HG02678 (cell line): ENCODE data around the gene NR1D1.

ENCODE experiments used
- ATAC-seq: cut with Tn5 transposase; IDR thresholded peaks from one replicate; pipeline ENCODE4 v1.9.1; 2021; ENCODE audit warnings: mild to moderate bottlenecking, moderate library complexity; ENCODE audit not compliant: unreplicated experiment

The NR1D1 gene

GRCh38 chr17:40076591-40076990 lies 23.8 kb downstream of the NR1D1 start:
- ATAC-seq, result no peak

DNA sequence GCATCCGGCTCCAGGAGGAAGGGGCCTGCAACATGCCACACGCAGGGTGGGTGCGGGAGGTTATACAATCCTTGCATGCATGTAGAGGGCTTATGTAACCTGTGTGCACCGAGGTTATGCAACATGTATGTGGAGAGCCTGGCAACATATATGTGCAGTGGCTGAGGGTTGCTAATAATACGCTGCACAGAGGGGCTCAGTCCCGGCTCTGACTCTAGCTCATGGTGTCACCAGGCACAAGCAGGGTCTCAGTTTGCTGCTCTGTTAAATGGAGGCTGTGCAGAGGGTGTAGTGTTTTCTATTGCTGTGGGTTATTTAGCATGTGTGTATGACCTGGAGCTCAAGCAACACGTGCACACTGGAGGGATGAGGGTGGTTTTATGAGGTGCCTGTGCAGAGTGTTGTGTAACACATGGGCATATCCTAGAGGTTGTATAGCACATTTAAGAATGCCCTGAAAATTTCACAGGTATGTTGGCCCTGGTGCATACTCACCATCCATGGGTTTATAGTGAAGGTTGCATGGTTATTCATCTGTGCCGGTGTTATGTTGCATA lies 24.4 kb downstream of the NR1D1 start:
- no peak for ATAC-seq

- ATAC-seq, result no peak
Observed at GRCh38 chr17:40075201-40075941, 25.0 kb downstream of the NR1D1 start.

GRCh38 chr17:40074871-40075200 lies 25.6 kb downstream of the NR1D1 start:
- ATAC-seq, result no peak

GRCh38 chr17:40074175-40074512 lies 26.2 kb downstream of the NR1D1 start:
- no peak for ATAC-seq

- ATAC-seq, result no peak
Observed at GRCh38 chr17:40073454-40074174, 26.8 kb downstream of the NR1D1 start.

GRCh38 chr17:40072735-40073346 lies 27.5 kb downstream of the NR1D1 start:
- no peak for ATAC-seq

GRCh38 chr17:40072040-40072734 lies 28.2 kb downstream of the NR1D1 start:
- no peak for ATAC-seq

- no peak for ATAC-seq
Observed at GRCh38 chr17:40071313-40072039, 28.9 kb downstream of the NR1D1 start.

- ATAC-seq, result no peak
Observed at GRCh38 chr17:40070709-40071312, 29.6 kb downstream of the NR1D1 start.

DNA sequence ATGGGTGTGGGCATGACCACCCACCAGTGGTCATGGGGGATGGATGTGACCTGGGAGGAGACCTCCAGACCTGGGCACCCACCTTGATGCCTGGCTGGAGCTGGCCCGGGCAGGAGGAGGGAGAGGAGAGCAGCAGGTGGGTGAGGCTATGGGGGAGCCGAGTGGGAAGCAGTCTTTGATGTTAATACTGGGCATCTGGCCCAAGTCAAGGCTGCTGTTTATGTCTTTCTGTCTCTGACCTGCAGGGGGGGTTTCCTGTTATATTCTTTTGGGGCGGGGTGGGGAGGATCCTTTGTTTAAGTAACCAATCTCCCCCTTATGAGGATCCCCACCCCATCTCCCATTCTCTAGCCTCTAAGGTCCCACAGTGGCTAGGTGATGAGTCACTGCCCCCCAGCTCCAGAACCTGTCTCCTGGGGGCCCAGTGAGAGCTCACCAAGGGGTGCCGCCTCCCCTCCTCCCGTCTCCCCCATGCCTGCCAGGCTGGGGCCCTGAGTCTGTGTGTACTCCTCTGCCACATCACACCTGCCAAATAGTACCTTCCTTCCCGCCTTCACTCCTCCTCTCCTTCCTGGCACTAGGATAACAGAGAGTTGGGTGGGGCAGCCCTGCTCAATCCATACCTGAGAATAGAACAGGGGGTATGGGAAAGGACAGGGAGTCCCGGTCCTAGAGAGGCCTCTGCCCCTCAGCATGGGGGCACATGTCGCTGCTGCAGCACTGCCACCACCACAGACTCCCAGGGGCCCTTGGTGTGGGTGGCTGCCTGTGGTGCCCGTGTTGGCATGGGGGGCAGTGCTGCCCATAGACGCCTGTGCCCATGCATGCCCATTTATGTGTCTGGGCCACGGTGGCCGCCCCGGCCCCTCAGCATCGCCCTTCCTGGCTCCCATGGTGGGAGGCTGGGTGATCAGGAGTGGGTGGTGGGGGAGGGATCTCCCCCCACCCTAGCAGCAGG lies 30.4 kb downstream of the NR1D1 start:
- ATAC-seq, result no peak

DNA sequence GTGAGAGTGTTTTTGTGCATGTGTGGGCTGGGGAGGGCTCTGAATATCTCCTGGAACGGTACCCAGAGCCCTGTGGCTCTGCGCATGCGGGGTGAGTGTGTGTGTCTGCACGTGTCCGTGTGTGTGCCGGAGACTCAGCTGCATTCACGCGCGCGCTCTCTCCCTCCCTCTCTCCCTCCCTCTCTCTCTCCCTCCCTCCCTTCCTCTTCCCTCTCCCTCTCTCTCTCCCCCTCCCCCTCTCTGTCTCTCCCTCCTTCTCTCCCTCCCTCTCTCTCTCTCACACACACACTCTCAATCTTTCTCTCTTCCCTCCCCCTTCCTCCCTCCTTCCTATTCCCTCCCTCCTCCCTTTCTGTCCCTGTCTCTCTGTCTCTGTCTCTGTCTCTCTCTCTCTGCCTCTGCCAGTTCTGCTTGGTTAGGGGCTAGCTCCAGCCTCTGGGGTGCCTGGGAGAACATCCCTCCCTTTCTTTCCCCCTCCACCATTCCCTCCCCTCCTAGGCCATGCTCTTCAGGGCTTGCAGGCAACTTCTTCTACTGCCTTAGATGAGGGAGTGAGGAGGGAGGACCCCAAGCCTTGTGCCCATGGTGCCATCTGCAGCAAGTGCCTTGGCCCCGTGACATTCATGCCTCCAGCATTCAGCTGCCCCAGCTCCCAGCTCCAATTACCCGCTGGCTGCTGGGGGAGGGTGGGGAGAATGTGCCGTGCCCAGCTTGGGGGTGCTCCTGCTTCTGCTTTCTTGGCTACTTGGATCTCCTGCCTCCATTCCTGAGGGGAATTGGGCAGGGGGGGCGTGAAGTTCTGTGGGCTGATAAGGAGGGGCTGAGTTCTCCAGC lies 31.3 kb downstream of the NR1D1 start:
- ATAC-seq, result no peak

GRCh38 chr17:40068584-40068916 lies 31.8 kb downstream of the NR1D1 start:
- no peak for ATAC-seq

- no peak for ATAC-seq
Observed at GRCh38 chr17:40068129-40068581, 32.2 kb downstream of the NR1D1 start.

- no peak for ATAC-seq
Observed at GRCh38 chr17:40067710-40068109, 32.7 kb downstream of the NR1D1 start.

DNA sequence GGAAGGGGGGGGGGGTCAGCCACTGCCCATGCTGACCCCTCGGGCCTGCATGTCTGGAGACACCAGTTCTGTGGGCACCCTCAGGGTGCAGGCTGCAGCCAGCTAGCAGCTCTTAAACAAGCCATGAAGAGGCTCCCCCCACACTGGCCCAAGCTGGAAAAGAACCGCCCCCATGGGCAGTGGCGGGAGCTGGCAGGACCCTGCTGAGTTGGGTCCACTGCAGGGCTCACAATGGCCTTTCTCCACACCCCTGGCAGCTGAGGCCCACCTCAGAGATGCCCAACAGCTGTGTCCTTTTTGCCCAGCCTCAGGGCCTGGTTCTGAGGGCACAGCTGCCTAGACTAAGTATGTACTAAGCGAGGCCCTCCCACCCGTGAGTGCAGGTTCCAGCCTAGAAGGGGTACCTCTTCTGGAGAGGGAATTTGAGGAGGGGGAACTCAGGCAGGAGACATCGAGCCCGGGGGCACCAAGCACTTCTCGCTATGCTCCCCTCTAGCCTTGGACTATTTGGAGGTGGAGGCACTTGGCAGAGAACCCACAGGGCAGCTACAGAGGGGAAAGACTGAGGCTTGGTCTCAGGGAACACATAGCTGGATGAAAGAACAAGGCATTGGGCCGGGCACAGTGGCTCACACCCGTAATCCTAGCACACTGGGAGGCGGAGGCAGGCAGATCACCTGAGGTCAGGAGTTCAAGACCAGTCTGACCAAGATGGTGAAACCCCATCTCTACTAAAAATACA lies 34.4 kb downstream of the NR1D1 start:
- no peak for ATAC-seq

DNA sequence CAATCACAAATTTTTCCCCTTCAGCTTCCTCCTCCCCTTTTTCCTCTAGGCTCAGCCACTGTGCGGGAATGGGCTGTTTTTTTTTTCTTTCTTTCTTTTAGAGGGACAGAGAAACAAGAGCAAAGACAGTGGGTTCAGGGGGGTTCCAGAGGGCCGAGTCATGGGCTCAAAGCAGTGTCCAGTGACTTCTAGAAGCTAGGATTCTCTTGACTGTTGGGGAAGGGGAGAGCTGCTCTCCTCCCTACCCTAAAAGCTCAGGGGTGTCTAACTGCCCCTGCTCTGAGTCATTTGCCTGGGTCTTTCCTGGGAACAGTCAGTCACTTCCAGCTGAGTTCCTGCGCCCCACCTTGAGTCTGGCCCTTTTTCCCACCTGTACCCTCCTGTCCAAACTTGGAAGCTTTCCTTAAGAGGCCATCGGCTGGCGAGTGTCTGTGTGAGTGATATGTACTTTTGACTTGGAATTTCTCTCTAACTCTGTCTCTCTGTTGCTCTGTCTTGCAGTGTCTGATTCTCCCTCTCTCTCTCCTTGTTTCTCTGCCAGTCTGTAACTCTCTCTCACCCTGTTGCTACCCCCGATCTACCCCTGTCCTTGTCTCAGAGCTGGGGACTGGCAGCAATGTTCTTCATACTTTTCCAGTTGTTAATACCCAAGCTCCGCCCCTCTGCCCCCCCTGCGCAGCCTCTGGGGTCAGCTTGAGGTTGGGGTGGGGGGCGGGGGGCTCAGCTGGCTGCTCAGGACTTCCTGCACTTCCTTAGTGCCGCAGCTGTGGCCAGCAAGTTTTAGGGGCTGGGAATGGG lies 35.2 kb downstream of the NR1D1 start:
- ATAC-seq, result no peak
